DMS114 treated with DMSO at 0.1 percent for 48 hours (cell line): ENCODE data around the gene BIN1.

ENCODE experiments used
- DNase-seq: peaks from one replicate; lab custom pipeline; 2025; ENCODE audit not compliant: unreplicated experiment; lab: John Stamatoyannopoulos, UW

Gene BIN1

DNA sequence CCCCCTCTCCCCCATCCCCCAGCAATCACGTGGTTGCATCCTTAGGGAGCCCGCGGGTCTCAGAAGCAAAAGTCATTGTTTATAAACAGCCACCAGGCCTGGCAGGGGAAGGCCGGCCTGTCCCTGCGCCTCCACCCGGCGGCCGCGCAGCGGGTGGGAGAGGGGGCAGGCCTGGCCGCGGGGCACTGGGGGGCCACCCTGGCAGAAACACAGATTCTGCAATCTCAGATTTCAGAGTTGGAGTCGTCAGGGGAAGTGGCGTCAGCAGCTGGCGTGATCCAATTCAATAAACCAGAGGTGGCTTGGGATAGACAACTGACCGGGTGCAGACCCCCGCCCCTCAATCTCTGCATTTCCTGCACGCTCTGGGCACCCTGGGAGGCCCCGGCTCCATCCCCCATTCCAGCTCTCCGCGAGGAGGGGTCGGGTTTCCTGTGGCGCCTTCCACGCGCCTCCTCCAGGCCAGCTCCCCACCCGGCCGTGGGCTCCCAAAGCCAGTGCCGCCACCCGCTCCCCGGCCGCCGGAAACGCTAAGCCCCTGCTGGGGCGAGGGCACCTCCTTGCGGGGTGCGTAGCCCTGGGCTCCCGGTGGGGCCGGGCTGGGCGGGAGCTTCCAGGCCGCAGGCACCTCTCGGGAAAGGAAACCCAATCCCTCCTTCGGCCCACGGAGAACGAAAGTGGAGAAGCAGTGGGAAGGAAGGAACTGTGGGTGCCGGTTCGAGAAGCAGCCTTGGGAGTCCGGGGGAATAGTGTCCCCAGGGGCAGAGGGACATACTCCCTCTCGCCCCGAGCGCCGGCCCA is 1.1 kb downstream of the BIN1 start:
- no peak for DNase-seq

DNA sequence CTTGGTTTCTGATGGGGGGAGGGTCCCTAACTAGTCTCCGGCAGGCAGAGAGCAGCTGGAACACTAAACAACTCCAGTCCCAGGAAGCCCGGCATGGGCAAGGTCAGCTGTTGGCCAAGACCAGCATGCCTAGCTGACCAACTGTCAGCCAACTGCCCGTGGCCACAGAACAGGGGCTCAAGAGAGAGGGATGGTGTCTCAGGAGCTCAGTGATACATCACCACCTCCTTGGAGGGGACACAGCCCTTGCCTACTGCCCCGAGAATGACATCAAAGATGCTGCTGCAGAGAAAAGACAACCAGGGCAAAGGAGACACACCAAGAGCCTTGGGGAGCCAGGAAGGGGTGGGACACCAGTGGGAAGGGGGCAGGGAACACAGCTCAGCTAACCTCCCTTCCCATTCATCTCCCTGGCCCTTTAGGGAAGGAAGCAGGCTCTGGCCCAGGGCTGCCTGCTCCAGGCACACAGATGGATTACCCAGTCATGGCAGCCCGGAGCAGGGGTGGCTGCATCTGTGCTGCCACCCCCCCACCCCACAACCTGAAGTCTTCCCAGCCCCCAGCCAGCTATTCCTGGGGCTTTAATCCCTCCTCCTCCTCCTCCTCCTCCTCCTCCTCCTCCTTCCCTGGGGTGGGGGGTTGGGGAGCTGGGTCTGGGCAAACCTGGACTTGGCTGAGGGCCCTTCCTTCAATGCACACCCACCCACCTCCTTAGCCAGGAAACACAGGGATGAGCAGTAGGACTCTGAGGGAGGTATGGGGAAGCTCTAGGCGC is 1.9 kb downstream of the BIN1 start:
- DNase-seq: no peak

DNA sequence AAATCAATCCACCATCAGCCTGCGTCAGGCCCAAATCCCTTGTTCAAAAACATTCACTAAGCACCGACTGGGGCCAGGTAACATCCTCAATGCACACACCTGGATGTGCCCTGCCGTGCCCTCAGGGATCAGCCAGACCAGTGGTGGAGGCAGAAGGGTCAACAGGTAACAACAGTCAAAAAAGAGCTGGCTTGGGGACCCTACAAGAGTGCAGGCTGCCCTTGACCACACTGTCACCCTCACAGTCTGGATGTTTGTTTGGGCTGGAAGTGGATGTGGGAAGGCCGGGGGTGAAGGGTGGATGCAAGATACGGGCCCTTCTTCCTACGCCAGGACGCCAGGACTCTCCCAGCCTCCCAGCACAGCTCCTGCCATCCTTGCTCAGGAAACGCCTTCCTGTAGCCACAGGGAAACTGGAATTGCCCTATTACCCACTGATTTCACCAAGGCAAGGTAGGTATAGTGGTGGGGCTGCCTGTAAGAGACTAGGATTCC is 2.7 kb downstream of the BIN1 start:
- DNase-seq: no peak

DNA sequence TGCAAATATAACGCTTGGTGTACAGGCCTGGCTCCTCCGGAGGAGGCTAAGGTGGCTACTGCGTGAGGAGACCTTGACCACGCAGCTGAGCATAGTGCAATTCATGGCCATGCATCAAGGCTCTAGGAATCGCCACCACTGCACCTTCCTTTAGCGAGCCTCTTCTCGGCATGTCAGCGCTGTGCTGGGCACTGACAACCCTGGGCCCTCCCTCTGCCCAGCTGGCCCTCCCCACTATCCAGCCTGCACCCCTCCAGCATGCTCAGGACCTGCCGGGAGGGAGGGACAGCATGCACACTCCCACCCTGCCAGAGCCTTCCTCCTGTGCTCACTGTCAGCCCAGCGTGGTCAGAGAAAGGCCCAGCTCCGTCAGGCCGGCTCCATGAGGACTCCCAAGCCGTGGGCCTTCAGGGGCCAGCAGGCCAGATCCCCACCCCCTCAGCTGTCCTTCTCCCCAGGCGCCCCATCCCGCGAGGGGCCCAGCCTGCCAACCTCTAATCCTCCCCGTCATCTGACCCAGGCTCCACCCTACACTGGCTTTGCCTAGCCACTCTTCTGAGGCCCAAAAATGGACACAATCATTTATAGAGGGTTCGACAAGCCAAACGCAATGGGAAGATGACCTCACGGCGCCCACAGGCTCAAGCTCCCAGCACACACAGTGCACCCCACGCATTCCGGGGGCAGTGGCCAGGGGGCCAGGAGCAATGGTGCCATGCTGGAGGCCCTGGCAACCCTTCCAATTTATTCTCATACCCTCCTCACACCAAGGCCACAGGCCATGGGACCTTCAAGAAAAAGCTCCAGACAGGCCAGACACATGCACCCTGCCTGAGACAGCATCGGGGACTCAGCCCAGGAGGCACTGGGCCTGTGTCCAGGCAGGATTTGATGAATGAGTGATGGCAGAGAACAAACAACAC is 3.5 kb downstream of the BIN1 start:
- no peak for DNase-seq

DNA sequence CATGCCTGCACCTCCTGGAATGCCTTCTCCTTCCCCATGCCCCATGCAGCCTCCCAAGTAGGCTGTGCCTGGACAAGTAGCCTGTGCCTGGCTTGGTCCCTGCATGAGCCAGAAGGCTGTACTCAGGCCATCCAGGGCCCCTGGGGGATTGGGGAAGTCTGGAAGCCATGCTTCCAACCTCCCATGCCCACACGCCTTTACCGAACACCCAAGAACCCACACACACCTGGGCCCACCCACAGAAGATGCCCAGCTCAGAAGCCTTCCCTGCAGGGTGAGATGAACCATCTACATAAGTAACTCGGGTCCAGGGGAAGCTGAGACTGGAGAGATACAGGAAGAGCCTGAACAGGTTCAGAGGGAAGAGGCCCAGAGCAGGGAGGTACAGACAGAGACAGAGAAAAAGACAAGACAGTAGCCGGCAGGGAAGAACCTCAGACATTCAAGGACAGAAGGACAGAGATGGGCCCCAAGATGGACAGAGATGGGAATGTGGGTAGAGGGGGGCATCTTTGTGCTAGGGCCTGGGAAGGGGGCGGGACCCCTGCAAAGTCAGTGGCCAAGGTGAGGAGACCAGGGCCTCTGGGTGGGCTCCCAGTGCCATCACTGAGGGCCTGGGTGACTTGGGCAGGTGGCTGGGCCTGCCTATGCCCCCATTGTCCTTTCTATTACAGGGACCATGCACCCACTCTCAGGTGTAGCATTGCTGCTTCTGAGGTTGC is 4.3 kb downstream of the BIN1 start:
- DNase-seq: no peak

DNA sequence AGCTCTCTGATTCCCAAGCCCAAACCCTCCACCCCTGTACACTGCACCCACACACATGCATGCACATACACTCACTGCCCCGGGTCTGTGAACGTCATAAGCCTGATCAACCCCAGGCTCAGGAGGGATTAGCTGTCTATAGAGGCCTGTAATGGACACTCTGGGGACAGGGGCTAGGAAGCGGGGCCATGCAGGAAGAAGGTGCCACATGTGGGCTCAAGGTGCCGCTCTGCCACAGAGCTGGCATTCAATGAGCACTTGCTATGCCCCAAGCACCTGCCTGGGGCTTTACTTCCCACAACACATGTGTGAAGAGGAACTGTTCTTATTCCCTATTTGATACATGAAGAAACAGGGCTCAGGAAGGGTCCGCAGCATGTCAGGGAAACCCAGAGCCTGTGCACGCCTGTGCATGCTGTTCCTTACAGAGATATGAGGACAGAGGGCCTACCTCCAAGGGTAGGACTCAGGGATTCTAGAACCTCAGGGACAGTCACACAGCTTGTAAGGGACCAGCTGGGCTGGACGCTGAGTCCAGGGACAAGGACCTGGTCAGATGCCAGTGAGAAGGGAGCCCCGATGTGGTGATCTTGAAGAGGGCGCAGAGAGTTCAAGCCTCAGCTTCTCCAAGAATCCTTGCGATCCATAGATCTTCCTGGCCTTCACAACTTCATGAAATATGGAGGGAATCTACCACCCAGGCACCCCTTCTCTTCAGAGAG is 5.0 kb downstream of the BIN1 start:
- DNase-seq: no peak

DNA sequence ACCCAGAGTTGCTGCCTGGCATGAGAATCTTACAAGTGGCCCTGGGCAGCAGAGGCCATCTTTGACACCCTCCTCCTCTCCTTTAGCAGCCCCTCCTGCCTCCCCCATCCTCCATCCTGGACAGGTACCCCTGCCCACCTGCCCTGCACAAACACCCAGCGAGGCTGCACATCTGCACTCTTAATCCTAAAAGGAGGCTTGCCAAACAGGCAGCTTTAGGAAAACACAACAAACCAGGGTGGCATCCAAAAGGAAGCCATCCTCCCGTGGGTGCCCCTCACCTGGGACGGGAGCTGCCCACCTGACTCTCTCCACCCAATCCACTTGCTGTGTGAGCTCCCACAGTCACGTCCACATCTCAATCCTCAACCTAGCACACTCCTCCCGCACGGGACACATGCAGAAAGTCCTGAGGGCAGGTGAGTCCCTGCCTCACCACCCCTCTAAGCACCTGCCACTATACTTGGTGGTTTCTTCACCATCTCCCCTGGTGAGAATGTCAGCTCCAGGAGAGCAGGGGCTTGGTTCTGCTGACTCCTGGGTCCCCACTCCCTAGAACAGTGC is 5.8 kb downstream of the BIN1 start:
- DNase-seq: no peak

DNA sequence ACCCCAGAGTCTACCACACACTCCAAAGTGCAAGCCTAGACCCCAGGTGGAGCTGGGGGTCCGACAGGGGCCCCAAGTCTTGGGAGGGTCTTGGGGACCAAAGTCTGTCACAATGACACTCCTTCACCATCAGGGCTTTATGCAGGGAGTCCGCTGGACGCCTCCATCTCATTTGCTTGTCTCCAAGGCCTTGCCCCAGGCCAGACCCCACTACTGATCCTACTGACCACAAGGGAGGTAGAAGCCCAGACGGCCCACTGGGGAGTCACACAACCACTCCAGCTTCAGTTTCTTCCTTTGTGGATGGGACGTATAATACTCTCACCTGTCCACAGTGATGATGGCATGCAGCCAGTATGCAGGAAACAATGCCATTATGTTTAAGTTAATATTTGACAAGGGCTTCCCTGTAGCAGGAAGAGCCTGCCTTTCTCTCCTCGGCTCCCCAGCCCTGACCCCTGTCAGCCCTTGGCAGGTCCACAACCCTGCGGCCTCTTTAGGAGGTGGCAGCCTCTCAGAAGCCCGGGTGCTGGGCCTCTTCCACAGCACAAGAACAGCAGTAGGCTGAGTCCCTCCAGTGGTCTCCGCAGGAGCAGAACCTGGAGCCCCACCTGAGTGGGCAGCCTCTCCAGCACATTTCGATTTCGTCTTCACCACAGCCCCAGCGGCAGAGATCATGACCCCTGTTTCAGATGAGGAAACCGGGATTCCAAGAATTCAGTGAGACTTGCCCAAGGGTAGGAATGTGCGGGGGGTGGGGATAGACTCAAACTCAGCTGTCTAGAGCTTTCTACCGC is 6.5 kb downstream of the BIN1 start:
- DNase-seq: no peak

DNA sequence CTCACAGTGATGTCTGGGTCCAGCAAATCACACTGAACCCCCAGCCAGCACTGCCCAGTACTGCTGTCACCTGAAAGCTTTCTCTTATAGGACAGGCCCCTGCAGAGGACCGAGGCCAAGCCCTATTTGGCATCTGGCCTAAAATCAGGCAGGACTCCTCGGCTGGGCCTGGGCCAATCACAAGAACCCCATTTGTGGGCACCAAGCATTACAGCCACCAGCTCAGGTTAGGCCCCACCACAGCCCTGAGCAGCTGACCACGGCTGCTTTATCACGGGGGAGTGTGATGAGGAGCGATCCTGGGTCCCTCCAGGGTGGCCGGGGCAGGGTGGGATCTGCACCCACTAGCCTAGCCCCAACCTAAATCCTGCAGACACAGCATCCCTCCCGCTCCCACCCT is 8.2 kb downstream of the BIN1 start:
- no peak for DNase-seq

DNA sequence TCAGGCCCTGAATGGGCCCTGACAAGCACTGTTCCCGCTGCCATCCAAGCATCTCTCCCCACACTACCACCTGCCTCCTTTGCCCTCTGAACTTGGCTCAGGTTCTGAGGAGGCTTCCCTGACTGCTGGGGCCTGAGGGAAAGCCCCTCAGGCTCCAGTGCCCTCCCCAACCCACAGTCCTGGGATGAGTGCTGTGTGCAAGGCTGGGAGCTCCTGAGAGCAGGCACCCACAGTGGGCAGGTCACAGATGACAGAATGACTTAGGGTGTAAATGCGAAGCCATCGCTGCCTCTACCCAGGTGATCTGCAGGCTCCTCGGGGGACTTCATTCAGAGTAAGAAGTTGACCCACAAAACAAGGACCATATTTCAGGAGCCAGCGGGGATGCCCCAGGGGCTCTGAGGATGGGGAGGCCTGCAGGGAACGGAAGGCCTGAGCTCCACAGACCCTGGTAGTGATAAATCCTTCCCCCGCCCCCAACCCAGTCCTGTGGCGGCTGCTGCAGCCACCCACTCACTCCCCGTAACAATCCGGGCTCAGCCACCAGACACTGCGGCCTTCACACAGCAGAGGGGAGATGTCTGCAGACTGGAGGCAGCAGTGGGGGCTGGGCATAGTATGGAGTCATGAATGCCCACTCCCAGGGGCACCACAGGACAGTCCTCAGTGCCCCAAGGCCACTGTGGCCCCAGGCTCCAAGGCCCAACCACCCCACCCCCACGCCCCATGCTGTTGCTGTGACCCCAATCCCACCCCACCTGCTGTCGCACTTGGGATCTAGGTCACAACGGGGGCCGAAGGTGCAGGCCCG is 8.9 kb downstream of the BIN1 start:
- no peak for DNase-seq

DNA sequence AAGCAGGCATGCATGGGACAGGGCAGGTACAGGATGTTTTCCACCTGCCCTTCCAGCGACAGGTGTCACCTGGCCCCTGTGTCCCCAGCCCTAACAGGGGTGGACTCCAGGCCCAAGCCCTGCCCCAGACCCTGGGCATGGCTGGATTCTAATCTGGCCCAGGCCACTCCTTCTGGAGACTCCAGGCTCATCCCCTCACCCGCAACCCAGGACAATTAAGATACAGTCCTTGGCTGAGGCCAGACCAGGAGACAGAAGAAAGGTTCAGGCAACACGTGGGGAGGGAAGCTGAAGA is 9.5 kb downstream of the BIN1 start:
- DNase-seq: no peak

DNA sequence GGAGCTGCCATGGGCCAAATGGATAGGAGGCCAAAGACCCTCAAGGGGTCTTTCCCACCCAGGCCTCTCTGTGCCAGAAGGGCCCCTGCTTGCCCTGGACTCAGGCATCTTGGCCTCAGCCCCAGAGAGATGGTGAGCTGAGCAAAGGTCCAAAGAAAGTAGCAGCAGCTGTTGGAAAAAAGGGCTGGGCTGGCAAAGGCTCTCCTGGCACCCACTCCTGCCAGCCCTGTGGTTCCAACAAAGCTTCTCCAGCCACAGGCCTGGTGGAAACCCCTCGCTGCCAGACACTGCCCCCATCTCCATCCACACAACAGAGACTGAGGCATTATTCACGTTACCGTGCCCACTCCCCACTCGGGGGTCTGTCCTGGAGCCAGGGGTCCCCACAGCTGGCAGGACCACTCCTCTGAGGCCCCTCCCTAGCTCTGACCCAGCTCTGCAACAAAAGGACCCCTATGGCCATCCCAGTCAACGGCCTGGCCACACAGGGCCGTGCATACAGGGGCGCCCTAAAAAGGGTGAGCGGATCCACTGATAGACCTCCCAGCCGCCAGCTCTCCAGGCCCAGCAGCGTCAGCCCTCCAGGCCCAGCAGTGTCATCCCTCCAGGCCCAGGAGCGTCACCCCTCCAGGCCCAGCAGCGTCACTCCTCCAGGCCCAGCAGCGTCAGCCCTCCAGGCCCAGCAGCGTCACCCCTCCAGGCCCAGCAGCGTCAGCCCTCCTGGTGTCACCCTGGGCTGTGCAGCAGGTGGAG is 10.1 kb downstream of the BIN1 start:
- no peak for DNase-seq

DNA sequence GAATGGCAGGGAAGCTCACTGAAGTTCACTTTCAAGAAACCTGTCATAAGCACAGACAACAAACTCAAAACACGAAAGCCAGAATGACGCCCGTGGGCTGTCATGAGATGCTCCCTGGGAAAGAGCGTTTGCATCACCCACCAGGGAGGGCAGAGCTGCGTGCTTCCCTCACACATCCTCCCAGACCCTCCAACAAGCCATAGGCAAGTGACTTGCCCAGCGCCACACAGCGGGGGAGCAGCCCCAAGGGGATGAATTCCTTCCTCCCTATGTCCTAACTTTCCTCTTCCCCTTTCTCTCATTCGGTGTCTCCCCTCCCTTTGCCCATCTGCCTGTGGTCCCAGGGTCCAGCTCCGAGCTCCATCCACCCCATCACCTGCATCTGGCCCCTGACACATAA is 10.7 kb downstream of the BIN1 start:
- DNase-seq: no peak

DNA sequence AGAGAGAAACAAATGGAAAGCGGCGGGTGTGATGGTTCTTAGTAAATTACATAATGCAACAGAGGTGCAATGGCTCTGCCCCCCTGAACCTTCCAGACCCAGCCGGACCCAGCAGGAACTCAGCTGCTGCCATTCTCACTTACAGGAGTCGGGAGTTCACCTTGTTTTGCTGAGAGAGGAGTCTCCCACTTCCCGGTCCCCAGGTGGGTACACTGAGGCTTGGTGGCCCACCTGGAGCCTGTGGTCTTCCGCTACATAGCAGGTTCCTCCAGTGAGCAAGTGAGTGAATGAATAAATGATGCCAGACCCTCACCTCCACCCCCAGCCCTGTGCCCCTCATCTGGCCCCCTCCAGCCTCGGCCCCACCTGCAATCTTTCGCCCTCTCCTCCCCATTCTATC is 11.2 kb downstream of the BIN1 start:
- DNase-seq: no peak

DNA sequence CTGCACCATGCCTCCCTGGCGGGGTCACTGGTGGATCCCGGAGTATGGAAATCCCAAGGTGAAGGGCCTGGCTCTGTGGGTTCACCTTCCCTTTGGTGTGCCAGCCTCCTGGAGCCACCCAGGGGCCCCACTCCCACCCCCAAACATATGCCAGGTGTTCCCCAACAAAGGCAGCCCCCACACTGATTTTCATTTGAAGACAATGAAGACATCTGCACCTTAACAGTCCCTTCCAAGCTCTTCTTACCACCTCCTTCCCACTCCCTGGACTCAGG is 11.7 kb downstream of the BIN1 start:
- DNase-seq: no peak

DNA sequence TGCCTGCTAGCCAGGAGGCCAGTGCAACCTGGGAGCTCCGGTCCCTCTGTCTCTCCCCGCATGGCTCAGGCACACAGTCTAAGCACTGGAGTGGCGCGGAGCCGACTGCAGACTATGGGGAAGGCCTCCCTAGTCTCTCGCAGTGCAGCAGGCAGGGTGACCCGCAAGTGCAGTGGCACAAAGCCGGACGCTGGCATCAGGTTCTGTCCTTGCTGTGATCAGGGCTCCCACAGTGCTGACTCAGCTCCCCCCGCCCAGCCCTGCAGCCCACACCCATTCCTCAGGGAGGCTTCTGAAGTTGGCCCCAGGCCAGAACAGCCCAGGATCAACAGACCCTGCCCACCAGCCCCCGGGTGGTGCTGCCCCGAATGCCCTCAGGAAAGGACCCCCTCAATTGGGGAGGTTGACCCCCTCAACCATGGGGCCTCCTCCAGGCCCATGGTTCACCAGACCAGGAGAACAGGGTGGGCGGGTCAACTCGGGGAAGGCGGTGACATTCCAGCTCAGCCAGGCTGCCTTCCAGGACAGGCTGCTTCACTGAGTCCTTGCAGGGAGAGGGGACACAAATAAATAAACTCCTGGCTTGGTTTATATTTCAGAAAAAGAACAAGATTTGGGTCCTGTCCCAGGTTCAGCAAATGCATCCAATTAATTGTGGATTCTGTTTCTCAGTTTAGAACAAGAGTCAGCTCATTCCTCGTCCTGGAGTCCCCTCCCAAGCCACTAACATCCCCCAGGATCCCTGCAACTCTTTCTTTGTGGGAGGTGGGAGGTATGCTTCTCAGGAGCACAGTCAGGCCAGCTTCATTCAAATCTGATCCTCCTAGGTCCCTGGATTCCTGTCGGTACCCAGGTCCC is 12.2 kb downstream of the BIN1 start:
- DNase-seq: no peak

DNA sequence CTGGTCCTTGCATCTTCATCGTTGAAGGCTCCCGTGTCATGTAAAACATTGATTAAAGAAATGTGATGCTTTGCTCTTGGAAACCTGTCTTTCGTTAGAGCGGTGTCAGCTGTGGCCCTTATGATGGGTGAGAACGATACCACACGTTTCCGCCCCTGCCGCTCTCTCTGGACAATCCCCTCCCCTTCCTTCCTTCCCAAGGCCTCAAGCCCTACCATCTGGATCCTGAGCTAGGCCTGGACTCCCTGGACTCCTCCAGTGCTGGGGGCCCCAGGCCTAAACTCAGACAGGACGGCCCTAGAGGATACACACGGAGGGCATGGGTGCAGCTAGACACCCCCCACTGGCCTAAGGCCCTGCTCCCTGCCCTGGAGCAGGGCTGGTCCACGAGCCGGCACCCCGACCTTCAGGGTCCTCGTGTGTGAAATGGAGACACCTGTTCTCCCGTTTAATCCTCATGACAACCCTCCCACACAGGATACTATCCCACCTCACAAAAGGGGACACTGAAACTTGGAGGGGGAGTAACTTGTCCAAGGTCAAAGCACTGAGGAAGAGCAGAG is 13.2 kb downstream of the BIN1 start:
- no peak for DNase-seq
